SJSA1 (cell line): ENCODE data around the gene CASD1. TPM values are rescaled to one million over a fixed set of nuclear protein-coding genes. Genes with fewer than 3 reads are reported as not detected.

Source experiments
- DNase-seq, 2 experiments: peaks; one replicate each; pipeline ENCODE4 v3.0.0-alpha.2; 2015 to 2020; ENCODE audit warnings: low spot score in 2 of 2, low read depth in 1 of 2
- H3K27ac ChIP-seq: fragments of 250-450 bp; sonication (Bioruptor Pico); 2 replicates; pipeline ENCODE4 v1.5.1; 2020; ENCODE audit warnings: mild to moderate bottlenecking, moderate library complexity
- H3K27me3 ChIP-seq: fragments of 250-450 bp; sonication (Bioruptor Pico); replicated peaks from 2 replicates; pipeline ENCODE4 v1.5.1; 2020; ENCODE audit warnings: mild to moderate bottlenecking, moderate library complexity
- H3K36me3 ChIP-seq: fragments of 250-450 bp; sonication (Bioruptor Pico); 2 replicates; pipeline ENCODE4 v1.5.1; 2020; ENCODE audit warnings: mild to moderate bottlenecking
- H3K4me1 ChIP-seq: fragments of 250-450 bp; sonication (Bioruptor Pico); replicated peaks from 2 replicates; pipeline ENCODE4 v1.6.1; 2021; ENCODE audit warnings: mild to moderate bottlenecking
- H3K4me3 ChIP-seq: fragments of 250-450 bp; sonication (Bioruptor Pico); 2 replicates; pipeline ENCODE4 v1.5.1; 2020; ENCODE audit warnings: mild to moderate bottlenecking
- H3K9me3 ChIP-seq: fragments of 250-450 bp; sonication (Bioruptor Pico); replicated peaks from 2 replicates; pipeline ENCODE4 v1.5.1; 2020; ENCODE audit warnings: mild to moderate bottlenecking
- total RNA-seq: library from RNA; depleted of rRNA; stranded (reverse); fragments of >200 nt; shearing (Covaris generic); gene quantifications from 2 replicates; pipeline ENCODE4 v1.2.3, GENCODE V29; 2014

The CASD1 gene
- total RNA-seq, 1 experiment from 2014 or later = 25.7 TPM

- Histone ChIP-seq H3K27ac (no peak overlapping the region), H3K9me3 (peaks cover 3% of the 10 kb centered on the region; the same call in 1 of the 2 replicates), H3K27me3 (no peaks in the 10 kb centered on the region), H3K4me3 (no peak overlapping the region), H3K36me3 (no peaks in the 10 kb centered on the region), H3K4me1 (peaks cover 9% of the 10 kb centered on the region)
- no peak for DNase-seq
Measured at GRCh38 chr7:94576316-94576715, 66.7 kb downstream of the CASD1 start.

GRCh38 chr7:94577357-94577756, 67.7 kb downstream of the CASD1 start:
- Histone ChIP-seq H3K4me3 (no peak overlapping the region), H3K27ac (no peak overlapping the region), H3K9me3 (peaks cover 3% of the 10 kb centered on the region; the same call in 1 of the 2 replicates), H3K36me3 (no peaks in the 10 kb centered on the region), H3K27me3 (no peaks in the 10 kb centered on the region), H3K4me1 (peaks cover 9% of the 10 kb centered on the region)
- no peak for DNase-seq

GRCh38 chr7:94578614-94579013, 69.0 kb downstream of the CASD1 start:
- H3K9me3 ChIP-seq = peaks cover 3% of the 10 kb centered on the region; the same call in 1 of the 2 replicates
- DNase-seq = no peak
- H3K27ac ChIP-seq = no peak overlapping the region
- H3K36me3 ChIP-seq = no peaks in the 10 kb centered on the region
- H3K4me1 ChIP-seq = peaks cover 9% of the 10 kb centered on the region
- no peak overlapping the region for H3K4me3 ChIP-seq
- H3K27me3 ChIP-seq = no peaks in the 10 kb centered on the region

GRCh38 chr7:94579470-94579869, 69.9 kb downstream of the CASD1 start:
- H3K27me3 ChIP-seq = no peaks in the 10 kb centered on the region
- peaks cover 9% of the 10 kb centered on the region for H3K4me1 ChIP-seq
- no peak overlapping the region for H3K27ac ChIP-seq
- no peak overlapping the region for H3K4me3 ChIP-seq
- peaks cover 3% of the 10 kb centered on the region; the same call in 1 of the 2 replicates for H3K9me3 ChIP-seq
- no peak for DNase-seq
- H3K36me3 ChIP-seq = peaks cover 4% of the 10 kb centered on the region; the same call in 1 of the 2 replicates

GRCh38 chr7:94580601-94581000, 71.0 kb downstream of the CASD1 start:
- H3K4me1 ChIP-seq = peaks cover 9% of the 10 kb centered on the region
- DNase-seq = peak in 1 of 2 experiments; percentile 27
- no peaks in the 10 kb centered on the region; the same call in 1 of the 2 replicates for H3K9me3 ChIP-seq
- H3K36me3 ChIP-seq = peaks cover 4% of the 10 kb centered on the region; the same call in 1 of the 2 replicates
- no peak overlapping the region for H3K4me3 ChIP-seq
- no peaks in the 10 kb centered on the region for H3K27me3 ChIP-seq
- H3K27ac ChIP-seq = no peak overlapping the region

- Histone ChIP-seq H3K27me3 (no peaks in the 10 kb centered on the region), H3K4me1 (peaks cover 9% of the 10 kb centered on the region), H3K27ac (no peak overlapping the region), H3K9me3 (no peaks in the 10 kb centered on the region), H3K4me3 (no peak overlapping the region), H3K36me3 (peaks cover 7% of the 10 kb centered on the region)
- DNase-seq = no peak
Measured at GRCh38 chr7:94584113-94584512, 74.5 kb downstream of the CASD1 start.

- Histone ChIP-seq H3K27me3 (no peaks in the 10 kb centered on the region), H3K4me3 (no peak overlapping the region), H3K27ac (no peak overlapping the region), H3K9me3 (no peaks in the 10 kb centered on the region), H3K36me3 (peaks cover 11% of the 10 kb centered on the region), H3K4me1 (no peaks in the 10 kb centered on the region)
- DNase-seq = no peak
Measured at GRCh38 chr7:94588075-94588474, 78.5 kb downstream of the CASD1 start.

GRCh38 chr7:94590526-94591162, 81.0 kb downstream of the CASD1 start:
- no peak for DNase-seq
- no peaks in the 10 kb centered on the region for H3K9me3 ChIP-seq
- H3K4me3 ChIP-seq = no peak overlapping the region
- peaks cover 17% of the 10 kb centered on the region for H3K36me3 ChIP-seq
- no peaks in the 10 kb centered on the region for H3K27me3 ChIP-seq
- no peak overlapping the region for H3K27ac ChIP-seq
- no peaks in the 10 kb centered on the region for H3K4me1 ChIP-seq

- no peaks in the 10 kb centered on the region for H3K27me3 ChIP-seq
- peaks cover 17% of the 10 kb centered on the region for H3K36me3 ChIP-seq
- no peak for DNase-seq
- H3K4me1 ChIP-seq = no peaks in the 10 kb centered on the region
- no peak overlapping the region for H3K27ac ChIP-seq
- no peak overlapping the region for H3K4me3 ChIP-seq
- H3K9me3 ChIP-seq = no peaks in the 10 kb centered on the region
Measured at GRCh38 chr7:94591176-94591575, 81.6 kb downstream of the CASD1 start.

- Histone ChIP-seq H3K36me3 (peaks cover 20% of the 10 kb centered on the region; the same call in 1 of the 2 replicates), H3K4me3 (no peak overlapping the region), H3K9me3 (no peaks in the 10 kb centered on the region), H3K27ac (no peak overlapping the region), H3K4me1 (no peaks in the 10 kb centered on the region), H3K27me3 (no peaks in the 10 kb centered on the region)
- DNase-seq = no peak
Measured at GRCh38 chr7:94594882-94595281, 85.3 kb downstream of the CASD1 start.

- Histone ChIP-seq H3K27me3 (no peaks in the 10 kb centered on the region), H3K27ac (no peak overlapping the region), H3K9me3 (no peaks in the 10 kb centered on the region), H3K4me3 (no peak overlapping the region), H3K4me1 (no peaks in the 10 kb centered on the region), H3K36me3 (peaks cover 24% of the 10 kb centered on the region)
- no peak for DNase-seq
Measured at GRCh38 chr7:94595717-94596116, 86.1 kb downstream of the CASD1 start.

- Histone ChIP-seq H3K27ac (no peak overlapping the region), H3K4me3 (no peak overlapping the region)
Measured at GRCh38 chr7:94600267-94600666, 90.7 kb downstream of the CASD1 start.

GRCh38 chr7:94602181-94602580, 92.6 kb downstream of the CASD1 start:
- Histone ChIP-seq H3K36me3 (peaks cover 13% of the 10 kb centered on the region), H3K4me3 (no peak overlapping the region), H3K9me3 (no peaks in the 10 kb centered on the region), H3K27me3 (no peaks in the 10 kb centered on the region), H3K4me1 (no peaks in the 10 kb centered on the region), H3K27ac (no peak overlapping the region)
- no peak for DNase-seq

More at GRCh38 chr7:94600267-94600666, 90.7 kb downstream of the CASD1 start:
- no peaks in the 10 kb centered on the region for H3K9me3 ChIP-seq
- no peaks in the 10 kb centered on the region for H3K27me3 ChIP-seq
- H3K4me1 ChIP-seq = no peaks in the 10 kb centered on the region
- peaks cover 12% of the 10 kb centered on the region for H3K36me3 ChIP-seq
- no peak for DNase-seq

GRCh38 chr7:94605031-94605430, 95.4 kb downstream of the CASD1 start:
- no peak overlapping the region for H3K27ac ChIP-seq
- no peaks in the 10 kb centered on the region for H3K9me3 ChIP-seq
- peaks cover 10% of the 10 kb centered on the region for H3K36me3 ChIP-seq
- H3K27me3 ChIP-seq = no peaks in the 10 kb centered on the region
- no peak for DNase-seq
- H3K4me3 ChIP-seq = no peak overlapping the region
- no peaks in the 10 kb centered on the region for H3K4me1 ChIP-seq
